Fibroblast of peridontal ligament (primary cell): ENCODE results near the gene CCDC106.

ENCODE experiments used
- DNase-seq: peaks from one replicate; pipeline ENCODE4 v3.0.0-alpha.2; 2010; ENCODE audit errors: extremely low read depth

The CCDC106 gene

DNA sequence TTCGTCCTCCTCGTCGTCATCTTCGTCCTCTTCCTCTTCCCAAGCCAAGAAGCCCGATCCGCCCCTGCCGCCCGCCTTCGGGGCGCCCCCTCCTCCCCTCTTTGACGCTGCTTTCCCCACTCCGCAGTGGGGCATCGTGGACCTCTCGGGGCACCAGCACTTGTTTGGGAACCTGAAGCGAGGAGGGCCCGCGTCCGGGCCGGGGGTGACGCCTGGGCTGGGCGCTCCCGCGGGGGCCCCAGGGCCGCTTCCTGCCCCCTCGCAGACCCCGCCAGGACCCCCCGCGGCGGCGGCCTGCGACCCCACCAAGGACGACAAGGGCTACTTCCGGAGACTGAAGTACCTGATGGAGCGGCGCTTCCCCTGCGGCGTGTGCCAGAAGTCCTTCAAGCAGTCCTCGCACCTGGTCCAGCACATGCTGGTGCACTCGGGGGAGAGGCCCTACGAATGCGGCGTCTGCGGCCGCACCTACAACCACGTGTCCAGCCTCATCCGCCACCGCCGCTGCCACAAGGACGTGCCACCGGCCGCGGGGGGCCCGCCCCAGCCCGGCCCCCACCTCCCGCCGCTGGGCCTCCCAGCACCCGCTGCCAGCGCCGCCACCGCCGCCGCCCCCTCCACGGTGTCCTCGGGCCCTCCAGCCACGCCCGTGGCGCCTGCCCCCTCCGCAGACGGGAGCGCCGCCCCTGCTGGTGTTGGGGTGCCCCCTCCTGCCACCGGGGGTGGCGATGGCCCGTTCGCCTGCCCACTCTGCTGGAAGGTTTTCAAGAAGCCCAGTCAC, 33.9 kb upstream of the CCDC106 start:
- no peak for DNase-seq

DNA sequence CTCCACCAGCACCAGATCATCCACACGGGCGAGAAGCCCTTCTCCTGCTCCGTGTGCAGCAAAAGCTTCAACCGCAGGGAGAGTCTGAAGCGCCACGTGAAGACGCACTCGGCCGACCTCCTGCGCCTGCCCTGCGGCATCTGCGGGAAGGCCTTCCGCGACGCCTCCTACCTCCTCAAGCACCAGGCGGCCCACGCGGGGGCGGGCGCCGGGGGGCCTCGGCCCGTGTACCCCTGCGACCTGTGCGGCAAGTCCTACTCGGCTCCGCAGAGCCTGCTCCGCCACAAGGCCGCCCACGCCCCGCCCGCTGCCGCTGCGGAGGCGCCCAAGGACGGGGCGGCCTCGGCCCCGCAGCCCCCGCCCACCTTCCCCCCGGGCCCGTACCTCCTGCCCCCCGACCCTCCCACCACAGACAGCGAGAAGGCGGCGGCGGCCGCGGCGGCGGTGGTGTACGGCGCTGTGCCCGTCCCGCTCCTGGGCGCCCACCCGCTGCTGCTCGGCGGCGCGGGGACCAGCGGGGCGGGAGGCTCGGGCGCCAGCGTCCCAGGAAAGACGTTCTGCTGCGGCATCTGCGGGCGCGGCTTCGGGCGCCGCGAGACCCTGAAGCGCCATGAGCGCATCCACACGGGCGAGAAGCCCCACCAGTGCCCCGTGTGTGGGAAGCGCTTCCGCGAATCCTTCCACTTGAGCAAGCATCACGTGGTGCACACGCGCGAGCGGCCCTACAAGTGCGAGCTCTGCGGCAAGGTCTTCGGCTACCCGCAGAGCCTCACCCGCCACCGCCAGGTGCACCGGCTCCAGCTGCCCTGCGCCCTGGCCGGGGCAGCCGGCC, 33.1 kb upstream of the CCDC106 start:
- no peak for DNase-seq

DNA sequence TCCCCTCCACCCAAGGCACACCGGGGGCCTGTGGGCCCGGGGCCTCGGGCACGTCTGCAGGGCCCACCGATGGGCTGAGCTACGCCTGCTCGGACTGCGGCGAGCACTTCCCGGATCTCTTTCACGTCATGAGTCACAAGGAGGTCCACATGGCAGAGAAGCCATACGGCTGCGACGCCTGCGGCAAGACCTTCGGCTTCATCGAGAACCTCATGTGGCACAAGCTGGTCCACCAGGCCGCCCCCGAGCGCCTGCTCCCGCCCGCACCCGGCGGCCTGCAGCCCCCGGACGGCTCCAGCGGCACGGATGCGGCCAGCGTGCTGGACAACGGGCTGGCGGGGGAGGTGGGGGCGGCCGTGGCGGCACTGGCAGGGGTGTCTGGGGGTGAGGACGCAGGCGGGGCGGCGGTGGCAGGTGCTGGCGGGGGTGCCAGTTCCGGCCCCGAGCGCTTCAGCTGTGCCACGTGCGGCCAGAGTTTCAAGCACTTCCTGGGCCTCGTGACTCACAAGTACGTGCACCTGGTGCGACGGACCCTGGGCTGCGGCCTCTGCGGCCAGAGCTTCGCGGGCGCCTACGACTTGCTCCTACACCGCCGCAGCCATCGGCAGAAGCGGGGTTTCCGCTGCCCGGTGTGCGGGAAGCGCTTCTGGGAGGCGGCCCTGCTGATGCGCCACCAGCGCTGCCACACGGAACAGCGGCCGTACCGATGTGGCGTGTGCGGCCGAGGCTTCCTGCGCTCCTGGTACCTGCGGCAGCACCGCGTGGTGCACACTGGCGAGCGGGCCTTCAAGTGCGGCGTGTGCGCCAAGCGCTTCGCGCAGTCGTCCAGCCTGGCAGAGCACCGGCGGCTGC, 32.2 kb upstream of the CCDC106 start:
- DNase-seq = no peak

DNA sequence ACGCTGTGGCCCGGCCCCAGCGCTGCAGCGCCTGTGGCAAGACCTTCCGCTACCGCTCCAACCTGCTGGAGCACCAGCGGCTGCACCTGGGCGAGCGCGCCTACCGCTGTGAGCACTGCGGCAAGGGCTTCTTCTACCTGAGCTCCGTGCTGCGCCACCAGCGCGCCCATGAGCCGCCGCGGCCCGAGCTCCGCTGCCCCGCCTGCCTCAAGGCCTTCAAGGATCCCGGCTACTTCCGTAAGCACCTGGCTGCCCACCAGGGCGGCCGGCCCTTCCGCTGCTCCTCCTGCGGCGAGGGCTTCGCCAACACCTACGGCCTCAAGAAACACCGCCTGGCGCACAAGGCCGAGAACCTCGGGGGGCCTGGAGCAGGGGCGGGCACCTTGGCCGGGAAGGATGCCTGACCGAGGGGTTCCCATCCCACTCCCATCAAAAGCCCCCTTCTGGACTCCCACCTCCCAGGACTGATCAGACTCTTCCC, 31.6 kb upstream of the CCDC106 start:
- DNase-seq = no peak

DNA sequence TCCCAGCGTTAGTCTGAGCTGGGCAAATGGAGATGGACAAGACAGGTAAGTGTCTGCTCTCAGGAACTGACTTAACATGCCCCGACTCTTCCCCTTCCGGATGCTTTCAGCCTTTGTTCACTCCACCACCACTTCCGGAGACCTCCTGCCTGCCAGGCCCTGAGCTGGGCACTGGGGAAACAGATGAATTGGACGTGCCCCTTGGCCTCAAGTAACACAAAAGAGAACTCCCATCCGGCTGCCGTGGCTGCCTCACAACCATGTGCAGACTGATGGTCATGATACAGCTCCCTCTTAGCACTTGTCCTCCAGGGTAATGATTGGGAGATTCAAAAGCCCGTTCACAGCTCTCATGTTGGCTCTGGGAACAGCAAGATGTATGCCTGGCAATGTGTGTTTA, 30.6 kb upstream of the CCDC106 start:
- DNase-seq = no peak

DNA sequence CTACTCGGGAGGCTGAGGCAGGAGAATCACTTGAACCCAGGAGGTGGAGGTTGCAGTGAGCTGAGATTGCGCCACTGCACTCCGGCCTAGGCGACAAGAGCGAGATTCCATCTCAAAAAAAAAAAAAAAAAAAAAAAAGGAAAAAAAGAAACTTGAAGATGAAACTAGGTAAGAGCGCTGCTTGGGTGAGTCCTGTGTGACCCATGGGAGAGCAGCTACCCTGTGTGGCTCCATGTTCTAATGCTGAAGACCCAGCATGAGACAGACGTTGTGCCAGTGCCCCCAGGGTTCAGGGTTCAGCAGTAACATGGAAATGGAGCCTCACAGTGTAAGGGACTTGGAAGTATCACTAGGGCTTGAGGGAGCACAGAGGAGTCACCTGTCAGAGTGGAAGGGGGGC, 29.6 kb upstream of the CCDC106 start:
- no peak for DNase-seq

DNA sequence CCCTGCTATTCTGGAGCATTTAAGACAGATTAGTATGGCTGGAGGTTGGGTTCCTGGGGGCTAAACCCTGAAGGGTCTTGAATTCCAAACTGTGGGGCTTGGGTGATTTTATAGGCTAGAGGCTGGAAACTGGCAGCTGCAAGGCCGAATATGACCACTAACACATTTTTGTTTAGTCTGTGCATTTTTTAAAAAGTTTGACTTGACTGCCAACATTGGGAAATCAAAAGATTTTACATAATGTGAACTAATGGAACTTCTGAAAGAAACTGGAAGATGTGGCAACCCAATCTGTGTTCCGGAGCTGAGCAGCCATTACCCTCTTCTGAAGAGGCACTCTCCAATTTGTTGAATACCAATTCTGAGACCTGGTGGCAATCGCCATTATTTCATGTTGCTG, 28.7 kb upstream of the CCDC106 start:
- DNase-seq = peak; percentile 82

DNA sequence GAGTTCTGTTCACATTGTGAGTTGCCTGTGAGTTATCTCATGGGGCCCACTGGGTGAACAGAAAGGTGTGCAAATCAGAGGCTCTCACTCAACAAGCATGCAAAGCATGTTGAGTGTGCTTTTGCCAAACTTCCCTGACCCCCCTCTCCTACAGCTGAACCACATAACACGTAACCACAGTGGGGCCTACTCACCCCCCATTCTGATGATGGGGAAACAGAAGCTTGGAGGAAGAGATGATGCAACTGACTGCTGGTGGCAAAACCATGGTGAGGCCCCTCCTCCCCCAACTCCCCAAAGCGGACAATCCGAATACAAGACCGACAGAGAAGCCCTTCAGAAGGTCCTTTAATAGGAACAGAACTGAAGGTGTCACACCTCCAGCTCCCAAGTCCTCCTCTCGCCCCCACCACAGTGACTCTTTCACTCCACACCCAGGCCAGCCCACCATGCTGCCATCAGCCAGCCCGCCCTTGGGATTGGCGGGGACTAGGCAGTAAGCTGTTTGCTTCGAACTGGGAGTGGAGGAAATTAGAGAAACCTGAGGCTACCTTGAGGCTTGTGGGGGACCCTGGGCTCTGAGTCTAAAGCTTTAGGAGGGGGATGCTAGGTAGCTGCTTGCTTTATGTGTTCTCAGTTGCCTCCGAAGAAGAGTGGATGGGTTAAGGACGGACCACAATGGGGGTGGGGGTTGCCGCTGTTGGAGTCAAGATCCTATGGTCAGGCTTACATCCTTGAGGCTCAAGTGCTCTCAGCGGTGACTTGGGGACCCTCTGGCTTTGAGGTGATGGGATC, 27.4 kb upstream of the CCDC106 start:
- no peak for DNase-seq

DNA sequence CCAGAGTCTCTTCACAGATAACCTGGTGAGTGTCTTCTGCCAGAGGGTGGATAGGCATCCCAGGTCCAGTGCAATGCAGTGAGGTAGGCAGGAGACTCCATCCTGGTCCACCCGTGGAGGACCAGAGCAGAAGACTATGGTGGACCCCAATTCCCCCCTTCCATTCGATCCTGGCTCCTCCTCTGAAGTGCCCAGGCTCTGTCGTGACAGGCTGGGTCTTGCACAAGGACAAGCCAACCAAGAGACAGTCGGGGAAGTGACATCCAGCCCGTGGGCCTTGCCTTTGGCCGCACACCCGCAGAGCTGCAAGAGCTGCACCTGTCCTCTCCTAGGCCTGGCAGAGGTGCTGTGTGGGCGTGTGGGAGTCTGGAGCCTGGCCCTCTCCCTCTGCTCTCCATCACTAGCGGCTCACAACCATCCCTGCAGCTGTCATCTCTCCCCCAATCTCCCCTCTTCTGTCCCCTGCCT, 26.8 kb upstream of the CCDC106 start:
- DNase-seq = no peak

DNA sequence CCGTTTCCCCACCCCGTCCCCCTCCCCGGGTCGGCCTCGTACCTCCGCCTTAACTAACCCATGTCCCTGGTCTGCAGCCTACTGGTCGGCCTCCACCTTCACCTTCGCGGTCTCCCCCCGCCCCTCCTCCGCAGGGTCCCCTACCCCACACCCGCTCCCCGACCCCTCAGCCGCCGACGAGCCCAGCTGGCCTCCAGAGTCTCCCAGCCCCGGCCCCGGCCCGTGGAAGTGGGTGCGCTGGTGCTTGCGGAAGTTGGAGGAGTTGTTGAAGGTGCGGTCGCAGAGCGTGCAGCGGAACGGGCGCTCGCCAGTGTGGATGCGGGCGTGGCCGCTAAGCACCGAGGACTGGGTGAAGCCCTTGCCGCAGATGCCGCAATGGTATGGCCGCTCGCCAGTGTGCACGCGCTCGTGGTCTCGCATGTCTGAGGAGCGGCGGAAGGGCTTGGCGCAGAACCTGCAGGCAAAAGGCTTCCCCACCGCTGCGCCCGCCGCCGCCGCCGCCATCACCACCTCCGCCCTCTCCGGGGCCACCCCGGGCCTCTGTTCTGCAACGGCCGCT, 26.3 kb upstream of the CCDC106 start:
- no peak for DNase-seq

DNA sequence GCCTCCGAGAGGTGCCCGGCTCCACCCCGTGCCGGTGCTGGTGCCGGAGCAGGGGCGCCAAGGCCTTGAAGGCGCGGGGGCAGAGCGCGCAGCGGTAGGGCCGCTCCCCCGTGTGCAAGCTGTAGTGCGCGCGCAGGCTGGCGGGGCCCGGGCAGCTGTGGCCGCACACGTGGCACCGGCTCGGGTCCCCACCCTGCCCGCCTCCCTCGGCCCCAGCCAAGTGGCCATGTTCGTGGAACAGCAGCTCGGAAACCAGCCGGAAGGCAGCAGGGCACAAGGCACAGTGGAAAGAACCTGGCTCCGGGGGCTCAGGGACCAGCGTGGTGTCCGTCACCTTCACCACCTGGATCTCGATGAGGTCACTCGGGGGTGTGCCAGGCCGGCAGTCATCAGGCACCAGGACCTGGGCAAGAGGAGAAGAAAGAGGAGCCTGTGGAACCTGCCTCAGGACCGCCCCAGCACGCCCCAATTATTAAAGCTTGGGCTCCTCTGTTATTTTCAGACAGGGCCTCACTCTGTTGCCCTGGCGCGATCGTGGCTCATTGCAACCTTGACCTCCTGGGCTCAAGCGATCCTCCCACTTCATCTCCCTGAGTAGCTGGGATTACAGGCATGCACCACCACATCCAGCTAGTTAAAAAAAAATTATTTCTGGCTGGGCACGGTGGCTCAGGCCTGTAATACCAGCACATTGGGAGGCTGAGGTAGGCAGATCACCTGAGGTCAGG, 25.6 kb upstream of the CCDC106 start:
- DNase-seq = no peak

DNA sequence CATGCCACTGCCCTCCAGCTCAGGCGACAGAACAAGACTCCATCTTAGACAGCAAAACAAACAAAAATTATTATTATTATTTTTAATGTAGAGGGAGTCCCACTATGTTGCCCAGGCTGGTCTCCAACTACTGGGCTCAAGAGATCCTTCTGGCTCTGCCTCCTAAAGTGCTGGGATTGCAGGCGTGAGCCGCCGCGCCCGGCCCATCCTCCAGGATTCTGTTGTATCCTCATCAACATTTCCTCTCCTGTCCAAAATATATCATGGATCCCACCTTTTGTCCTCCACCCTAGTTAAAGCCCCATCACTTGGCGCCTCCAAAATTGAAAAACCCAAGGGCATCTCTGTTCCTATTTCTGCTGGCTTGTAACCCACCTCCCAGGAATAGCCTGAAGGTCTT, 24.9 kb upstream of the CCDC106 start:
- DNase-seq = no peak

DNA sequence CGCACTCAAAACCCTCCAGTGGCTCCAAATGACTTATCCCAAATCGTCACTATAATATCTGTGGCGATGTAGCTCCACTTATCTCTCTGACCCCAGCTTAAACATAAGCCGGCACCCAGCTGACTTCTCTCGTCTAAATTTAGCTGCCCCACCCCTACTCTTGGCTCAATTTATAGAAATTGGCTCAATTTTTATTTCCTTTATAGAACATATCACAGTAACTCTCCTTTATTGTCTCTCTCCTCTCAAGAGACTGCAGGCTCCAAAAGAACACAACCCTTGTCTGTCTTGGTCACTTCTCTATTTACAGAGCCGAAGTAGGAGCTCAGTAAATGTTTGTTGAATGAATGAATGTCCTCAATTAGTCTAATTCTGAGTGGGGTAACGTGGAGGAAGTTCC, 24.5 kb upstream of the CCDC106 start:
- DNase-seq = no peak

DNA sequence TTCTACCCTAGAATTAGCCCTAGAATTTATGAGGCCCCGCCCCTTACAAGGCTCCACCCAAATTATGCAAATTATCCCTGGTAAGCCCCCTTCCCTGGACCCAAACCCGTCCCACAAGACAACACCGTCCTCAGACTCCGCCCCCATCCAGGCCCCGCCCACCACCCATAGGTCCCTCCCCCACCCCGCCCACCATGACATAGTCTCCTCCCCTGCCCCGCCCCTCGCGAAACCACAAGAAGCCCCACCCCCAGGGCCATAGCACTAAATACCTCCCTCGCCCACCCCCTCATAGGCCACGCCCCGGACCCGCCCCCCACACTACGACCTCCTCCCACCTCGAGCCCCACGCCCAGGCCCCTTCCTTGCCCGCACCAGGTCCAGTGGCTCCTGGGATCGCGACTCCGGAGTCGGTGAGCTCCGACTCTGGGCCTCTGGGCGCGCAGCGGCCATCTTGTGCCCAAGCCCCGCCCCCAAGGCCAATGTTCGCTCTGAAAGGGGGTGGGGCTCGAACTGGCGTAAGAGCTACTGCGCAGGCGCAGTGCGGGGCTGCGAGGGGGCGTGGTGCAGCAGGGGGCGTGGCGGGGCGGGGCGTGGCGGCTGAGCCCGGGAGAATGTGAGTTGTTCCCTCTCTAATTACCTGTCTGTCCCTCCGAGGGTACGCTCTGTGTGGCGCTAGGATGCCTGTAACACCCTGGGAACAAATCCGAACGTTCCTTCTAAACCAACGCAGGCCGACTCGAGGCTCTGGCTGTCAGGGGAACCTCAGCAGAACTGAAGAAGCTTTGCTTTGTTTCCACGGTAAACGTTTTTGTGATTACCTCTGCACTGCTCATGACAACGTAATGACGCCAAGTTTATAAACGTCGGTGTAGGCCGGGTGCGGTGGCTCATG, 23.7 kb upstream of the CCDC106 start, which contains the start of gene ZNF784:
Gene ZNF784 (minus strand): TSS at position 458 of the 895 bp plus-strand sequence. CDS start 5 bp downstream, at position 453.
- peak; percentile 90 for DNase-seq

DNA sequence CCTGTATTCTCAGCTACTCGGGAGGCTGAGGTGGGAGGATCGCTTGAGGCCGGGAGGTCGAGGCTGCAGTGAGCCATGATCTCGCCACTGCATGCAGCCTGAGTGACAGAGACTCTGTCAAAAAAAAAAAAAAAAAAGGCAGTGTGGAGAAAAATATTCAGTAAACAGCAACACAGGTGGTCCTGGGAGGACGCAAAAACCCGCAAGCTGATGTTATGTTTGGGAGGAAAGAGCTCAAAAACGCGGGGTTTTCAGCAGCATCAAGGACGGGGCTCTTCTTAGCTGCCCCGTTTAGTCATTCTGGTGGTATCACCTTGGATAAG, 23.0 kb upstream of the CCDC106 start:
- DNase-seq = no peak

DNA sequence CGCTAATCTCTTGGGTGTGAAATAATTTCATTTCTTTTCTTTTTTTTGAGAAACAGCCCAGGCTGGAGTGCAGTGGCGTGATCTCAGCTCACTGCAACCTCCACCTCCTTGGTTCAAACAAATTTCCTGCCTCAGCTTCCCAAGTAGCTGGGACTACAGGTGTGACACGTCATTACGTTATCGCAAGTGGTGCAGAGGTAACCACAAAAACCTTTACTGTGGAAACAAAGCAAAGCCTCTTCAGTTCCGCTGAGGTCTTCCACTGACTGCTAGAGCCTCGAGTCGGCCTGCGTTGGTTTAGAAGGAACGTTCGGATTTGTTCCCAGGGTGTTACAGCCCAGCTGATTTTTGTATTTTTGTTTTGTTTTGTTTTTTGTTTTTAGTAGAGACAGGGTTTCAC, 21.7 kb upstream of the CCDC106 start:
- DNase-seq = no peak

DNA sequence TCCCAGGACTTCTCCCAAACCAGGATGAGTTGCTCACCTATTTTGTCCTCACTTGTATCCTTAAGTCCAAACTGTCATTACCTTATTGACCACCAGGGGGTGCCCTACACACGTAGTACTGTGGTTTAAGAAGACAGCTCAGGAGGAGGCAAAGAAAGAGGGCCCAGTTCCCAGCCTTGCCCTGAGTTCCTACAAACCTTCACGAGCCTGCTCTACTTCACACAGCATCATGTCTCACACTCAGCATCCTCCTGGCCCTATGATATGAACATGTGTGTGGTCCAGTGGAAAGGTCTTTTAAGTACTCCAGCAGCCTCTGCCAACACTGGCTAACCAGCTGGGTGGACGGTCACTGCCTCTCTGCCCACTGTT, 15.6 kb upstream of the CCDC106 start:
- peak; percentile 98 for DNase-seq

DNA sequence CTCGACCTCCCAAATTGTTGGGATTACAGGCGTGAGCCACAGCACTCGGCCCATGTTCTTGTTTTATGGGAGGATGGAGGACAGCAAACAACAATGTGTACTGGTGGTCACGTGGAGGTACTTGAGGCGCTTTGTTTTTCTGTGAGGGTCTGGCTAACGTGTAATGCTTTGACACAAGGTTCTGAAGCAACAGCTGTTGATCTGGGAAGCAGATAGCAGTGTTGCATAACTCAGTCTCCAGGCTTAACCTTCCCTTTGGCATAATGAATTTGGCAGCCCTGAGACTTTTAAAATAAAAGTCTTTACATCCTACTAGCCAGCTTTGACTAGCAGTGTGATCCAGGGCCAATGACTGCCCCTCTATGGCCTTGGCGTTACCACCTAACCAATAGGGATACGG, 14.2 kb upstream of the CCDC106 start:
- no peak for DNase-seq

DNA sequence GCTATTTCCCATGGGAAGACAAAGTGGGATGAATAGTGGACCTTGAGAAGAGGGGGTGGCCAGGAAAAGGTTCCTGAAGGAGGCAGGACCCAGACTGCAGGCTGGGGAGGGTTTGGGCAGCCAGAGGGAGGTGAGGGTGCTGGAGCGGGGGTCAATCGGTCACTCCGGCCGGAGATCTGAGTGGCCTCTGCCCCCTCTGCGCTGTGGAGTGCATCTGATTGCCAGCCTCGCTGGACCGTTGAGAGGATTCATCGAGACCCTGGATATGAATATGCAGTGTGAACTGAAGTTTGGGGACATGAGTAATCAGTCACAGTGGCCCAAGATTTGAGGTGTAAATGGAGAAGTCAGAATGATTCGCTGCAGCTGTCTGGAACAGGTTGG, 12.7 kb upstream of the CCDC106 start:
- DNase-seq = no peak
